Loucy (cell line): ENCODE data around the gene ARHGDIB.

Source experiments
- EZH2phosphoT487 ChIP-seq: fragments of 200-600 bp; IDR thresholded peaks from 2 replicates; pipeline ENCODE4 v1.6.1; 2018; ENCODE audit warnings: antibody characterized with exemption, mild to moderate bottlenecking, moderate library complexity, borderline replicate concordance
- TF ChIP-seq, protein P1 (sequence below): fragments of 200-600 bp; sonication (generic); conservative IDR thresholded peaks from 2 replicates; pipeline ENCODE4 v1.5.1; 2014; ENCODE audit warnings: mild to moderate bottlenecking, antibody characterized with exemption, low read length

DNA sequence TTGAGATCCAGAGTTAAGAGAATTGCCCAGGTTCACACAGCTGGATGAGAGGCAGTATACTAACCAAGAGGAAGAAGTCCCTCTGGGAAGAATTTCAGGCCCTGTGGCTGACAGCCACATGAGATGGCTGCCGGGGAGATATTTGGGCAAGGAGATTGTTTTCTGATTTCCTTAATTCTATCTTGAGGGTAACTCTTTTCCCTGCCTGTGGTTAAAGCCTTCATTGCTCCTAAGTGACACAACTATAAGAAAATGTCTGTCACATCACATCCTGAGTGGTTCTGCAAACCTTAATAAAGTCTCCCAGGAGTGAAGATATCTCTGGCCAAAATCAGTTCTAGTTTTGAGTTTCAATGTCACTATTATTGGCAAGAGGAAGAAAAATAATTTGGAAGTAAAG, 9.6 kb downstream of the ARHGDIB start:
- TF ChIP-seq, protein P1, sequence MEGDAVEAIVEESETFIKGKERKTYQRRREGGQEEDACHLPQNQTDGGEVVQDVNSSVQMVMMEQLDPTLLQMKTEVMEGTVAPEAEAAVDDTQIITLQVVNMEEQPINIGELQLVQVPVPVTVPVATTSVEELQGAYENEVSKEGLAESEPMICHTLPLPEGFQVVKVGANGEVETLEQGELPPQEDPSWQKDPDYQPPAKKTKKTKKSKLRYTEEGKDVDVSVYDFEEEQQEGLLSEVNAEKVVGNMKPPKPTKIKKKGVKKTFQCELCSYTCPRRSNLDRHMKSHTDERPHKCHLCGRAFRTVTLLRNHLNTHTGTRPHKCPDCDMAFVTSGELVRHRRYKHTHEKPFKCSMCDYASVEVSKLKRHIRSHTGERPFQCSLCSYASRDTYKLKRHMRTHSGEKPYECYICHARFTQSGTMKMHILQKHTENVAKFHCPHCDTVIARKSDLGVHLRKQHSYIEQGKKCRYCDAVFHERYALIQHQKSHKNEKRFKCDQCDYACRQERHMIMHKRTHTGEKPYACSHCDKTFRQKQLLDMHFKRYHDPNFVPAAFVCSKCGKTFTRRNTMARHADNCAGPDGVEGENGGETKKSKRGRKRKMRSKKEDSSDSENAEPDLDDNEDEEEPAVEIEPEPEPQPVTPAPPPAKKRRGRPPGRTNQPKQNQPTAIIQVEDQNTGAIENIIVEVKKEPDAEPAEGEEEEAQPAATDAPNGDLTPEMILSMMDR: no peak
- TF ChIP-seq EZH2phosphoT487: no peak
